HepG2 (cell line): Measurements from ENCODE around the gene UBE2E1. TPM values are rescaled to one million over a fixed set of nuclear protein-coding genes. Genes with fewer than 3 reads are reported as not detected.

Experiments
- ADNP ChIP-seq: sonication (generic); formaldehyde crosslinking; IDR thresholded peaks from 2 replicates; pipeline ENCODE4 v1.4.0; 2020; ENCODE audit warnings: missing genetic modification reagents
- HIVEP1 ChIP-seq: sonication (generic); formaldehyde crosslinking; IDR thresholded peaks from 2 replicates; pipeline ENCODE4 v1.4.0; 2020; ENCODE audit warnings: mild to moderate bottlenecking, missing genetic modification reagents
- IKZF5 ChIP-seq: IDR thresholded peaks from 2 replicates; pipeline ENCODE4 v1.6.1; 2018; ENCODE audit warnings: missing genetic modification reagents, mild to moderate bottlenecking, missing compliant biosample characterization
- KLF13 ChIP-seq: sonication (generic); formaldehyde crosslinking; IDR thresholded peaks from 2 replicates; pipeline ENCODE4 v1.4.0; 2020; ENCODE audit warnings: mild to moderate bottlenecking, missing genetic modification reagents
- KLF15 ChIP-seq: sonication (generic); formaldehyde crosslinking; IDR thresholded peaks from 2 replicates; pipeline ENCODE4 v1.8.1; 2023; ENCODE audit warnings: borderline replicate concordance, mild to moderate bottlenecking, inconsistent platforms, missing genetic modification reagents, mixed read lengths
- MEF2D ChIP-seq: sonication (generic); formaldehyde crosslinking; IDR thresholded peaks from 2 replicates; pipeline ENCODE4 v1.5.1; 2020; ENCODE audit warnings: mild to moderate bottlenecking, missing genetic modification reagents
- NFRKB ChIP-seq: fragments of 450-650 bp; IDR thresholded peaks from 2 replicates; pipeline ENCODE4 v1.6.1; 2017
- NR2F6 ChIP-seq, 2 experiments: IDR thresholded peaks; 2 replicates each; pipeline ENCODE4 v1.6.1; 2016; ENCODE audit warnings: antibody characterized with exemption in 1 of 2, mild to moderate bottlenecking in 1 of 2
- PBX2 ChIP-seq: IDR thresholded peaks from 2 replicates; pipeline ENCODE4 v1.6.1; 2016; ENCODE audit warnings: control low read depth
- TIGD3 ChIP-seq: sonication (generic); formaldehyde crosslinking; IDR thresholded peaks from 2 replicates; pipeline ENCODE4 v1.5.1; 2020; ENCODE audit warnings: mild to moderate bottlenecking, missing genetic modification reagents, borderline replicate concordance
- ZBTB39 ChIP-seq: sonication (generic); formaldehyde crosslinking; IDR thresholded peaks from 2 replicates; pipeline ENCODE4 v1.5.0; 2020; ENCODE audit warnings: missing genetic modification reagents
- ZNF230 ChIP-seq: sonication (generic); formaldehyde crosslinking; IDR thresholded peaks from 2 replicates; pipeline ENCODE4 v1.4.0; 2020; ENCODE audit warnings: mild to moderate bottlenecking, missing genetic modification reagents
- ZNF562 ChIP-seq: sonication (generic); formaldehyde crosslinking; IDR thresholded peaks from 2 replicates; pipeline ENCODE4 v1.8.0; 2022; ENCODE audit warnings: missing genetic modification reagents, borderline replicate concordance
- ZNF660 ChIP-seq: sonication (generic); formaldehyde crosslinking; IDR thresholded peaks from 2 replicates; pipeline ENCODE4 v1.5.1; 2020; ENCODE audit warnings: mild to moderate bottlenecking, low read depth, missing genetic modification reagents, borderline replicate concordance
- polyA plus RNA-seq, 8 experiments: library from polyadenylated mRNA; depleted of rRNA in 3 of 8; stranded (reverse) in 7 of 8; unstranded in 1 of 8; fragments of >200 nt; fragmentation: Illumina TruSeq in 4 of 8; extraction: Trizol in 4 of 8; gene quantifications; 2 replicates each; pipeline versions ENCODE4 v1.2.1 to v1.2.3, GENCODE V29; 2011 to 2016; ENCODE audit warnings: low read depth in 4 of 8, missing spikeins in 1 of 8, mixed read lengths in 1 of 8; ENCODE audit not compliant: insufficient read depth in 1 of 8
- total RNA-seq, 5 experiments: library from RNA; depleted of rRNA; stranded (reverse); fragments of >200 nt; fragmentation: Illumina TruSeq; extraction: Trizol; gene quantifications; 2 replicates each; pipeline ENCODE4 v1.2.3, GENCODE V29; 2016; ENCODE audit warnings: low read depth in 1 of 5
- TF ChIP-seq, protein P1 (sequence below): sonication (generic); formaldehyde crosslinking; IDR thresholded peaks from 2 replicates; pipeline ENCODE4 v1.8.1; 2023; ENCODE audit warnings: mild to moderate bottlenecking, moderate library complexity, missing genetic modification reagents
- TF ChIP-seq, protein P2 (sequence below): sonication (generic); formaldehyde crosslinking; IDR thresholded peaks from 2 replicates; pipeline ENCODE4 v1.4.0; 2020; ENCODE audit warnings: missing genetic modification reagents

The UBE2E1 gene
- total and polyA plus RNA-seq, 2 of the 13 experiments (the other 11 are each of a cell fraction or from before 2014, with no cell fraction given): 55.4 to 61.8 TPM

DNA sequence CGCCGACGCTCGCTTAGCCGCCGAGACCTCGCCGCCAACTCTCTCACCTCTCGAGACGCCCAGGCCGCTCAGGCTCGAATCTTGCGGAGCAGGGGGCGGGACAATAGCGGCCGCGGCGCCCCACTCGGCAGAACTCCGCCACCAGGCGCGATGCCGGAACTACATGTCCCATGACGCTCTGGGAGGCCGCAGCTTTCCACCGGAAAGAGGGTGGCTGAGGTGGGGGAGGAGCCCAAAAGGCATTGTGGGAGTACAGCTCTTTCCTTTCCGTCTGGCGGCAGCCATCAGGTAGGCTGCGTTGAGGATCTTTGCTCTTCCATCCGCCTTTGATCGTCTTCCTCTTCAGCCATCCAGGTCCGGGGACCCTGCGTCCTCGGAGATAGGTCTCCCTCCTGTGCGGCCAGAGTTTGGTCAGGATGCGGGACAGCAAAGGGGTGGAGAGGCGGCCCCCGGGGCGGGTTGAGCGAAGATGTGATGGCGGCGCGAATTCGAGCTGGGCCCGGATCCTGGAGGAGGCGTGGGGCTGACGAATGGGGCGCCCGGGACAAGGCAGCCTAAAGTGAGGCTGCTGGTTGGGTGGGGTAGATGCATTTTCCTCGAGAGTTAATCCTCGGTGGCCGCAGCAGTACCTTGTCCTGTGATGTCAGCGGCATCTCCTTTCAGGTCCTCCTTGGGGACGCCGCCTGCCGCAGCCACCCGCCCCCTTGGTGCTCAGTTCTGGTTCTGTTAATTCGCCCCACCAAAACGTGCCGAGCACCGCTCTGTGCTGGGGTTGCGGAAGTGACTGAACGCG, 111.3 kb downstream of the UBE2E1 start, which contains the start of the genes NKIRAS1 and RPL15 (continued):
- TF ChIP-seq ZBTB39: 0 out of 2 replicates have a peak, but pooled peaks have one; percentile 18
- TF ChIP-seq ZNF230 (CRISPR knock-in tag): peak; percentile 75; the same call in 1 of the 2 replicates
- no peak for TF ChIP-seq ZNF562
- TF ChIP-seq, protein P1, sequence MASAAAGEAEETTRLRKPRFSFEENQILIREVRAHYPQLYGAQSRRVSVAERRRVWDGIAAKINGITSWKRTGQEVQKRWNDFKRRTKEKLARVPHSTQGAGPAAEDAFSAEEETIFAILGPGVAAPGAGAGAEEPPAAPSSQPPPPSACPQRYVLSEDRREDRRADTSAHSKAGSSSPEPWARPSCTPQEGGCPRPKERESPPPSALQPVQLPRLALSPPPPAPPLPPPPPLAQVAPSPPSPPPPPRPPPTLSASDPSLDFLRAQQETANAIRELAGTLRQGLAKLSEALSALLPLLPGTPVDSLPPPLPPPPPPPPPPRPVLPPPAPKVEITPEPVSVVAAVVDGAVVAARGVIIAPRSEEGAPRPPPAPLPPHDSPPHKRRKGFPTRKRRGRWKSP: peak; percentile 93
- peak; percentile 91 for TF ChIP-seq IKZF5 (CRISPR knock-in tag)
- TF ChIP-seq NR2F6 (IDR thresholded peaks at IDR 0.05): no peak
- 0 out of 2 replicates have a peak, but pooled peaks have one; percentile 26 for TF ChIP-seq NR2F6 (CRISPR knock-in tag; IDR thresholded peaks at IDR 0.05)
- no peak for TF ChIP-seq PBX2
- TF ChIP-seq MEF2D (CRISPR knock-in tag): peak; percentile 73
- peak; percentile 53; the same call in 1 of the 2 replicates for TF ChIP-seq NFRKB
- TF ChIP-seq ADNP: no peak
- TF ChIP-seq ZNF660: peak; percentile 47; the same call in 1 of the 2 replicates
- TF ChIP-seq TIGD3 (CRISPR knock-in tag): peak; percentile 33; the same call in 1 of the 2 replicates
- TF ChIP-seq KLF13 (CRISPR knock-in tag): peak; percentile 97
- TF ChIP-seq HIVEP1 (CRISPR knock-in tag): peak; percentile 83
- no peak; the same call in 1 of the 2 replicates for TF ChIP-seq KLF15 (CRISPR knock-in tag)
- TF ChIP-seq, protein P2, sequence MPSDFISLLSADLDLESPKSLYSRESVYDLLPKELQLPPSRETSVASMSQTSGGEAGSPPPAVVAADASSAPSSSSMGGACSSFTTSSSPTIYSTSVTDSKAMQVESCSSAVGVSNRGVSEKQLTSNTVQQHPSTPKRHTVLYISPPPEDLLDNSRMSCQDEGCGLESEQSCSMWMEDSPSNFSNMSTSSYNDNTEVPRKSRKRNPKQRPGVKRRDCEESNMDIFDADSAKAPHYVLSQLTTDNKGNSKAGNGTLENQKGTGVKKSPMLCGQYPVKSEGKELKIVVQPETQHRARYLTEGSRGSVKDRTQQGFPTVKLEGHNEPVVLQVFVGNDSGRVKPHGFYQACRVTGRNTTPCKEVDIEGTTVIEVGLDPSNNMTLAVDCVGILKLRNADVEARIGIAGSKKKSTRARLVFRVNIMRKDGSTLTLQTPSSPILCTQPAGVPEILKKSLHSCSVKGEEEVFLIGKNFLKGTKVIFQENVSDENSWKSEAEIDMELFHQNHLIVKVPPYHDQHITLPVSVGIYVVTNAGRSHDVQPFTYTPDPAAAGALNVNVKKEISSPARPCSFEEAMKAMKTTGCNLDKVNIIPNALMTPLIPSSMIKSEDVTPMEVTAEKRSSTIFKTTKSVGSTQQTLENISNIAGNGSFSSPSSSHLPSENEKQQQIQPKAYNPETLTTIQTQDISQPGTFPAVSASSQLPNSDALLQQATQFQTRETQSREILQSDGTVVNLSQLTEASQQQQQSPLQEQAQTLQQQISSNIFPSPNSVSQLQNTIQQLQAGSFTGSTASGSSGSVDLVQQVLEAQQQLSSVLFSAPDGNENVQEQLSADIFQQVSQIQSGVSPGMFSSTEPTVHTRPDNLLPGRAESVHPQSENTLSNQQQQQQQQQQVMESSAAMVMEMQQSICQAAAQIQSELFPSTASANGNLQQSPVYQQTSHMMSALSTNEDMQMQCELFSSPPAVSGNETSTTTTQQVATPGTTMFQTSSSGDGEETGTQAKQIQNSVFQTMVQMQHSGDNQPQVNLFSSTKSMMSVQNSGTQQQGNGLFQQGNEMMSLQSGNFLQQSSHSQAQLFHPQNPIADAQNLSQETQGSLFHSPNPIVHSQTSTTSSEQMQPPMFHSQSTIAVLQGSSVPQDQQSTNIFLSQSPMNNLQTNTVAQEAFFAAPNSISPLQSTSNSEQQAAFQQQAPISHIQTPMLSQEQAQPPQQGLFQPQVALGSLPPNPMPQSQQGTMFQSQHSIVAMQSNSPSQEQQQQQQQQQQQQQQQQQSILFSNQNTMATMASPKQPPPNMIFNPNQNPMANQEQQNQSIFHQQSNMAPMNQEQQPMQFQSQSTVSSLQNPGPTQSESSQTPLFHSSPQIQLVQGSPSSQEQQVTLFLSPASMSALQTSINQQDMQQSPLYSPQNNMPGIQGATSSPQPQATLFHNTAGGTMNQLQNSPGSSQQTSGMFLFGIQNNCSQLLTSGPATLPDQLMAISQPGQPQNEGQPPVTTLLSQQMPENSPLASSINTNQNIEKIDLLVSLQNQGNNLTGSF (CRISPR knock-in tag): peak; percentile 47; the same call in 1 of the 2 replicates
